Measurements from ENCODE around the gene SLC13A4. TPM values are rescaled to one million over a fixed set of nuclear protein-coding genes. Genes with fewer than 3 reads are reported as not detected.

SLC13A4 gene
- total RNA-seq, 1 donor from 2014 or later = not detected

DNA sequence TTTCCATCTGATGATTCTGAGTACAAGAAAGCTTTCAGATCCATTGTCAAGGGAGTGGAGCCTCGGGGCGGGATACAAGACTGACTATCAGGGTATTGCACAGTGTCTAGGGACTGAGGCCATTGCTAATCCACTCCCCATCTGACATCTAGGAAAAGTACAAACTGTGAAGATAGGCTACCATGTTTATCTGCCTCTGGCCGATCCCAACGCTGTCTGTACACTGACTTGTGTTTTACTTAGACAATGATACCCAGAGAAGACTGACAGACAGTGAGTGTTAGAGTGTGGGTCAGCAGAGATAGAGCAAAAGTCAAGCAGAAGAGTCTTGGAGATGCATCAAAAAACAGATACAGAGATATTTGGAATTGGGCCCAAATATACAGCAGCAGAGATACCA lies 3.1 kb upstream of the SLC13A4 start:
- no peak overlapping the region for H3K4me3 ChIP-seq (ENCODE audit: low read depth, low read length)
- TF ChIP-seq, protein P1, sequence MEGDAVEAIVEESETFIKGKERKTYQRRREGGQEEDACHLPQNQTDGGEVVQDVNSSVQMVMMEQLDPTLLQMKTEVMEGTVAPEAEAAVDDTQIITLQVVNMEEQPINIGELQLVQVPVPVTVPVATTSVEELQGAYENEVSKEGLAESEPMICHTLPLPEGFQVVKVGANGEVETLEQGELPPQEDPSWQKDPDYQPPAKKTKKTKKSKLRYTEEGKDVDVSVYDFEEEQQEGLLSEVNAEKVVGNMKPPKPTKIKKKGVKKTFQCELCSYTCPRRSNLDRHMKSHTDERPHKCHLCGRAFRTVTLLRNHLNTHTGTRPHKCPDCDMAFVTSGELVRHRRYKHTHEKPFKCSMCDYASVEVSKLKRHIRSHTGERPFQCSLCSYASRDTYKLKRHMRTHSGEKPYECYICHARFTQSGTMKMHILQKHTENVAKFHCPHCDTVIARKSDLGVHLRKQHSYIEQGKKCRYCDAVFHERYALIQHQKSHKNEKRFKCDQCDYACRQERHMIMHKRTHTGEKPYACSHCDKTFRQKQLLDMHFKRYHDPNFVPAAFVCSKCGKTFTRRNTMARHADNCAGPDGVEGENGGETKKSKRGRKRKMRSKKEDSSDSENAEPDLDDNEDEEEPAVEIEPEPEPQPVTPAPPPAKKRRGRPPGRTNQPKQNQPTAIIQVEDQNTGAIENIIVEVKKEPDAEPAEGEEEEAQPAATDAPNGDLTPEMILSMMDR (conservative IDR thresholded peaks at IDR 0.05; ENCODE audit: low read depth, low read length) = no peak
- DNase-seq (ENCODE audit: low read depth) = no peak

DNA sequence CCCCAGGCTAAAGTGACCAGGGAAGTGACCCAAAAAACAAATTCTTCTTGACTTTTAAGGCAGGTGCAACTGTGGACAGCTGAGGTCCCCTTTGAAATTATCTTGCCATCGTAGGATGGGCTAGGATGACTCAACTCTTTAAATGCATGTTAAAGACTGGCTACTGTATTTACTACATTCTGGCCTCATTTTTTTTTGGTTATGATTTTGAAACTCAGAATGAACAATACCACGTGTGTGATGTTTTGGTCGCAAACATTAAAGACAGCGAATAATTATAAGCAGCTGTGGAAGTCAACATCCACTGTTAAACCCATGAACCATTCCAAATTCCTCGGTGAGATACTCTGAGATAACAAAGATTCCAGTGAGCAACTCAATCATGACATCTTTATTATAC lies 1.2 kb upstream of the SLC13A4 start:
- no peak for DNase-seq (ENCODE audit: low read depth)
- no peak overlapping the region for H3K4me3 ChIP-seq (ENCODE audit: low read depth, low read length)
- TF ChIP-seq, protein P1 (conservative IDR thresholded peaks at IDR 0.05; ENCODE audit: low read depth, low read length) = no peak

DNA sequence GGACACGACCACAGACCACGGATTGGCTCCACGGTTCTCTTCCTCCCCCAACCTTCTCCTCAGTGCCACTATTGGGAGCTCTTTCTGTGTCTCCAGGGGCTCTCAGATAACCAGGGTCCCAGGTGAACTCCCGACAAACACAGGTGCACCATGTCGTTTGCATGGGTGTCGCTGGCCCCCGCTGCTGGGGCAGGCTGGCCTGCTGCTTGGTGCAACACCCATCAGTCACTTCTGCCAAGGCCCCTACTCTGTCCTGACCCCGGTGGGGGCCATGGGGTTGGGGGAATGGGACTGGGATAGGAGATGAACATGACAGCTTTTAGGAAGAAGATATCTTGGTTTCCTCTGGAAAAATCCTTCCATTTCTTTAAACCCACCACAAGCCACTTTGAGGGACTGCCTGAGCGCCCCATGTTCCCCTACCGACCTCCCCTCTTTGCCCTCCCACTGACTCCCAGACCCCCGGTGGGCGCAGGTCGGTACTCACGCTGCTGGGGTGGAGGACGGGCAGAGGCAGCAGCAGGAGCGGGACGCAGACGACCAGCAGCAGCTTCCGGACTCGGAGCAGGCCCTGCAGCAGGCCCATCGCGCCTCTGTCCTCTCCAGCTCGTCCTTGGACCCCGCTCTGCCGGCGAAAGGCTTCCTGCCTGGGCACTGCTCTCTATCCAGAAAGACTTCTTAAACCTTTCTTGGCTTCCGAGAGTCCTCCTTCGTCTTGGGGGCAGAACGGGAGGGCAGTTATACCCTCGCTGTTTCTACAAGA lies 894 bp downstream of the SLC13A4 start:
- H3K4me3 ChIP-seq (ENCODE audit: low read depth, low read length) = no peak overlapping the region
- TF ChIP-seq, protein P1 (conservative IDR thresholded peaks at IDR 0.05; ENCODE audit: low read depth, low read length) = no peak
- DNase-seq (ENCODE audit: low read depth) = no peak

DNA sequence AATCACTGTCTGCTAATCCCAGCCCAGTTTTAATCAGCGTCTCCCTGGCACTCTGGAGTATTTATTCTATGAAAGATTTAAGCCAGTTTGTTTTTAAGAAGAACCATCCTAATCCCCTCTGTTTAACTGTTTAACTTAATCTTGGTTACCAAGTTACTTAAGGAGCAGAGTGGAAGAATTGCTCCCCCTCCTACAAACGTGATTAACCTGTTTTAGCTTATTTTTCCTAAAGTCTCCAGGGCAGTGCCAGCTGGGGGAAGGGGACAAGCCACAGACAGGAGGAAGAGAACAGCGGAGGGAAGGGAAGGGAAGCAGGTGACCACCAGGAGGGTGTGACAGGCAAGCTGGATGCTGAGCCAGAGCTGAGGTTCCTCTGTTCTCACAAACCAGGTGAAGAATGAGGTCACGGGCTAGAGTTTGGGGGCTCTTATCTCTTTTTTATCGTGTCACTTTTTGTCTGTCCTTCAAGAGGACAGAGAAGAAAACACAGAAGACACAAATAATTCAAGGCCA lies 1.7 kb downstream of the SLC13A4 start:
- DNase-seq (ENCODE audit: low read depth) = no peak
- TF ChIP-seq, protein P1 (conservative IDR thresholded peaks at IDR 0.05; ENCODE audit: low read depth, low read length) = no peak
- no peak overlapping the region for H3K4me3 ChIP-seq (ENCODE audit: low read depth, low read length)

DNA sequence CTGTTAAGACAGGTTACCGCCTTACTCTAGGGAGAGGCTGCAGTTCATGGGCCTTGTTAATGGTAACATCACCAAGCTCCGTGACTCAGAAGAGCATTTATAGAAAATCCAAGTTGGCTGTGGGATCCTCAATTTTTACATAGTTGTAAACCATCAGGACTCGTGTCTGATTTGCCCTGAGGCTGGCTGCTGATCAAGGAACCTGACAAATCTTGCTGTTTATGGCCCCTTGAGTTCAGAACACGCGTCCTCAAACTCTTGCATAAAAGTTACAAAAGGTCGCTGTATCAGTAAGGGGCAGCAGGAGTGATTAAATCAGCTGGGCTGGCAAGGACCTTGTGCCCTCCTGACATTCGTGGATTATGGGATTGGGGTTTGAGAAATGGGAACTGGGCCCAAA lies 4.6 kb downstream of the SLC13A4 start:
- no peak for DNase-seq (ENCODE audit: low read depth)
- TF ChIP-seq, protein P1 (conservative IDR thresholded peaks at IDR 0.05; ENCODE audit: low read depth, low read length) = no peak
- H3K4me3 ChIP-seq (ENCODE audit: low read depth, low read length) = no peak overlapping the region

DNA sequence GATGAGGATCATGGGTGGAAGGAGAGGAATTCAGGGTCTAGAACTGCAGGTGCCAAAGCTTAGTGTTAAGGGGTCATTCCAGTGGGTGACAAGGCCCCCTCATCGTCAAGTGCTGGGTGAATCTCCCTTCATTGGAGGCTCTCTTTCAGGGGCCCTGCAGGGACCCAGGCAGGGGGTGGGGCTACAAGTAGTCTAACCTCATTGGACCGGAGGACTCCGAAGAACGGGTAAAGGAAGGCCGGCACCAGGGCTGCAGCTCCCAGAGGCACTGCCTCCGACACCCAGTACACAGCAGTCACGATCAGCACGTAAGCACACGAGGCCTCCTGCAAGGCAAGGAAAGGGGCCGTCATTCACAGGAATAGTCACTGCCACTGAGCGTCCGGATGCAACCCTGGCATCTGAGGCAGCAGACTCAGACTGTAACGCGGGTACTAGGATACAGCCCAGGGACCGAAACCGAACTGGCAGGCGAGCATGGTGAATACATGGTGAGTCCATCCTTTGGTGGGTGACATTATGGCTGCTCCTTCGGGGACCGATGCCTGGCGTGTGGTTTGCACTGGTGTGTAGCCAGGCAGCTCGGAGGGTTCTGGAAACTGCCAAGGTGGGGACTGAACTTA lies 6.7 kb downstream of the SLC13A4 start:
- no peak overlapping the region for H3K4me3 ChIP-seq (ENCODE audit: low read depth, low read length)
- TF ChIP-seq, protein P1 (conservative IDR thresholded peaks at IDR 0.05; ENCODE audit: low read depth, low read length) = no peak
- DNase-seq (ENCODE audit: low read depth) = no peak
